Stimulated activated CD8-positive, alpha-beta memory T cell treated with anti-CD3 and anti-CD28 coated beads, Interleukin-7, amount 100 ng/mL, for 24 hours (primary cell): ENCODE data around the gene CDK18.

Source experiments
- DNase-seq: peaks from one replicate; pipeline ENCODE4 v3.0.0-alpha.2; 2020; ENCODE audit warnings: low read depth

Gene CDK18

DNA sequence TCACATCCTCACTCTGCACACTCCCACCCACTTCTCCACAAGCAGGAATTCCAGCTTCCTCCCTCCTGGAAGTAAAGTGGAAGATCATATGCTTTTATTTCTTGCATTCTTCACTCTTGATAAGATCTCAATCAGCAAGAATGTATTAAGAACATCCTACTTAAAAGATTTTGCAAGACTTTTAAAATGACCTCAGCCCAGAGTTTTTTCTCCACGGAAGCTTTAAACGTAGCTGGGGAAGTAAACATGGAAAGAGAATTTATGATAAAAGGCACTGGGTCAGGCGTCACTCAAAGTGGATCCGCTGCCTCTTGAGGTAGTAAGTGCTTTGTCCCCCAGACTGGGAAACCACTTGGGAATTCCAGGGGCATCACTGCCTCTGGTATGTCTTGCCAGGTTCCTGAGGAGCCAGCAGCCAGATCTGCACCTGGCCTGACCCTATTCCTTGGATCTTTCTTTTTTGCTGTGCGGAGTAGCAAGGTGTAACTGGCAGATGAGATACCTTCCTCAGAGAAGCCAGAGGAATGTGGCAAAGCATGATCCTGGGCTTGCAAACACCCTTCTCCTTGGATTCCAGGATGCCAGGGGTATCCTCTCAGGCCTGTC is 33.9 kb downstream of the CDK18 start:
- DNase-seq: no peak

GRCh38 chr1:205541161-205541886 is 36.9 kb downstream of the CDK18 start:
- DNase-seq: no peak

GRCh38 chr1:205542367-205542766 is 37.9 kb downstream of the CDK18 start:
- DNase-seq: no peak

DNA sequence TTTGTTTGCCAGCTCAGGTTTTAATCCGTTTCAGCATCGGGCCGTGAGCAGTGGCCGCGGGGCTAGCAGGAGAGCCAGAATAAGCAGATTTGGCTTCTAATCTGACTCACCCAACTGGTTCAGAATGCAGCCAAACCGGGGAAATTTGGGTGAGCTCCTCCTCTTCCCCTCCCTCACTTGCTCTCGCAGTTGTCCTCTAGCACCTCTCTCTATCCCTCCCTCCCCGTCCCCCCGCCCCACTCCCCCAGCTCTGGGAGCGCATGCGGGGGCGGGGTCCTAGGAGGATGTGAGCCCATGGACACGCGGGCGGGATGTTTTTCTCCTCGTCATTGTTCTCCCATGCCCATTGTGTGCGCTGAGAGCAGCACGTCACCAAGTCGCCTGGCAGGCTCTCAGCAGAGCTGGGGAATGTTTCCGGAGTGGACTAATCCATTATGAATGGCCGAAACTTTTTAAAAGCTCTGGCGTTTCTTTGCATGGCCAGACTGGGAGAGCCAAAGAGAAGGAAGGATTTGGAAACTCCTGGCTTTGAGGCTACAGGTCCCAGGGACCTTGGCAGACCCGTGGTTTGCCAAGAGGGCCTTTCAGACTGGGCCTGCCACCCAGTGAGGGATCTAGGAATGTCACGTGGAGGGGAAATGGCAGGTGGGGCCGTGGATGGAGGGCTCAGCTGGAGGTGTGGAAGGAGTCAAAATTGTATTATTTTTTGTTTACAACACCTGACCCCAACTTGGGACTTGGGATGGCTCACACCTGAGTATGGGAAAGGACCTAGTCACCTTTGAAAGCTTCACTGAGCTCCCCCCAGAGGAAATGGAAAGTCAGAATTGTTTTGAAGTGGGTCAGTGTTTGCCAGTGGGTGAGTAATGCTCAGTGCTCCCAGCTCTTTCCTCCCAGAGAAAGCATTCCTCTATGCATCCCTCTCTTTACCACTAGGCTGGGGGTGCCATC is 39.2 kb downstream of the CDK18 start:
- no peak for DNase-seq

DNA sequence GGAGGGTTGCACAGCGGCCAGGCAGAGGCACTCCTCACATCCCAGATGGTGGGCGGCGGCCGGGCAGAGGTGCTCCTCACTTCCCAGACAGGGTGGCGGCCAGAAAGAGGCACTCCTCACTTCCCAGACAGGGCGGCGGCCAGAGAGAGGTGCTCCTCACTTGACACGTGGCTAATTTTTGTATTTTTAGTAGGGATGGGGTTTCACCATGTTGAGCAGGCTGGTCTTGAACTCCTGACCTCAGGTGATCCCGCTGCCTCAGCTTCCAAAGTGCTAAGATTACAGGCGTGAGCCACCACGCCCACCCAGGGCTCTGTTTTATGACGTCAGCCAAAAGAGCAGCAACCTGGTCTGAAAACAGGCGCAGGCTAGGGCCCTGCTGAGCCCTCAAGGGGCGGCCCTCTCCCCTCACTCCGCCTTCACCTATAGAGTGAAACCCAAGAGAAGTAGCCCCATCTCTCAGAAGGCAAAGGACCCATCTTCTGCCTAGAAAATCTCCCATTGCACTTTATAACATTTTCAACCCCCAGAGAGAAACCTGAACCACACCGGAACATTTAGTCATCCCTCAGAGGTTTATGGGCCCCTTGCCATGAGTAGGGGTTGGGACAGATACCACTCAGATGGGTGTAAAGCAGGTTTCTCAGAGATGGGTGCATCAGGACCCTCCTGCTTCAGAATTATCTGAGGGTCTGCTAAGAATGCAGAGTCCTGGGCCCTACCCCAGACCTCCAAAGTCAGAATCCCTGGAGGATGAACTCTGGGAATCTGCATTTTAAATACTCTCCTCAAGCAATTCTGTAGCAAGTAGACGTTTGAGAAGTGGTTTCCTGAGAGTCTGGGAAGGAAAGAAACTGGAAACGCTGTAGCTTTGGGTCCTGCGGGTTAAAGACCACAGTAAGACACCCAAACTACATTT is 40.8 kb downstream of the CDK18 start:
- DNase-seq: no peak

- no peak for DNase-seq
Observed at GRCh38 chr1:205545991-205546390, 41.5 kb downstream of the CDK18 start.

DNA sequence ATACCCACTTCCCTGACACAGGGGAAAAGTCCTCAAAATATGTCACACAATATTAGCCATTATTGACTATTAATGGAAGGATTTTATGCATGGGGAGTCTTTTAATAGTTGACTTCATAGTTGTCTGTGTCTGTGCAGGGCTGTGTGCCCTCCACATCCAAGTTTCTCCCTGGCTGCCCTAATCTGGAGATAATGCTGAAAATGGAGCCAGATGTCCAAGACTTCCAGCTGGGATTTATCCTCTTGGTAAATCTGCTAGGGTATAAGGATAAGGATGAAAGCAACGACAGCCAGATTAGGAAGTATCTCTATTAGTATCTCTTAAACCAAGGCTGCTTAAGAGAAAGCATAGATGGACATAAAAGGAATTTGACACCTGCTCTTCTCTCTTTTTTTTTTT is 42.1 kb downstream of the CDK18 start:
- no peak for DNase-seq

- DNase-seq: no peak
Observed at GRCh38 chr1:205547936-205548827, 43.7 kb downstream of the CDK18 start.

- DNase-seq: no peak
Observed at GRCh38 chr1:205554026-205554811, 49.8 kb downstream of the CDK18 start.

DNA sequence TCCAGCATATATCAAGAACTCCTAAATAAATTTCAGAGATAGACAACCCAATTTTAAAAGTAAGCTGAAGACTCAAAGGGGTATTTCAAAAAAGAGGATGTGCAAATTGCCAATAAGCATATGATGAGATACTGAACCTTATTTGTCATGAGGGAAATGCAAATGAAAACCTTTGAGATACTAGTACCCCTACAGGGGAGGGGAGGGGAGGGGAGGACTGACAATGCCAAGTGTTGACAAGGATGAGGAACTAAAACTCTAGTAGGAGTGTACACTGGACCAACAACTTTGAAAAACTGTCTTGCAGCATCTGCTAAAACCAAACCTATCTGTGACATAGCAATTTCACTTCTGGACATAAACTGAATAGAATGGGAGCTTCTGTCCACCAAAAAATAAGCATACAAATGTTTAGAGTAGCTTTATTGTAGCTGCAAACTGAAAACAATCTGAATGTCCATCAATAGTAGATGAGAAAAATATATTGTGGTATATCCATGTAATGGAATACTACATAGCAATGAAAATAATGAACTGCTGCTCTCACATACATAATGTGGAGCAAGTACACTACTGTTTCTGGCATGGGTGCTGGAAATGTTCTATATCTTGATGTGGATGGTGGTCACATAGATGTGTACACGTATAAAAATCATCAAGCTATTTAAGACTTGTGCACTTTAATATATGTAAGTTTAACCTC is 57.2 kb downstream of the CDK18 start:
- DNase-seq: no peak

DNA sequence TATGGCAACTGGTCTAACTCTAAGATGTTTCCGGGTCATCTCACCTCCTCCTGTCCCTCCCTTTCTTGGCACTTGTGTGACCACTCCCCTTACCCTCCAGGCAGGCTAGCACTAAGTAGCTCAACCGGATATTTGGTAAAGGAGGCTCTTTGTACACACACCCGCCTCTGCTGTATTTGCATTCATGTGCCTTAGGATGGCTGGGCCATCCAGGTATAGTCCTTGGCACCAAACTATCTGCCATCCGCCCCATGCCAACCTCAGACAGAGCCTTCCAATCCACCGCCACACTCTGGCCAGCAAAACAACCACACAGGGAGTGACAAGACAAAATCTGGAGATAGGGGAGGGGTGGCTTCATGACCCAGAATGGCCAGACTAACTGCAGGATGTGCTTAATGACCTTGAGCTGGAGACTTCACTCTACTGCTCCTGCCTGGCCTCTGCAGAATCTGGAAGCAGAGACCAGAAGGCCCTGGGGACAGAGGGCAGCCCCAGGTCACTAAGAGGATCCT is 59.5 kb downstream of the CDK18 start:
- no peak for DNase-seq

- DNase-seq: no peak
Observed at GRCh38 chr1:205565799-205566198, 61.3 kb downstream of the CDK18 start.

DNA sequence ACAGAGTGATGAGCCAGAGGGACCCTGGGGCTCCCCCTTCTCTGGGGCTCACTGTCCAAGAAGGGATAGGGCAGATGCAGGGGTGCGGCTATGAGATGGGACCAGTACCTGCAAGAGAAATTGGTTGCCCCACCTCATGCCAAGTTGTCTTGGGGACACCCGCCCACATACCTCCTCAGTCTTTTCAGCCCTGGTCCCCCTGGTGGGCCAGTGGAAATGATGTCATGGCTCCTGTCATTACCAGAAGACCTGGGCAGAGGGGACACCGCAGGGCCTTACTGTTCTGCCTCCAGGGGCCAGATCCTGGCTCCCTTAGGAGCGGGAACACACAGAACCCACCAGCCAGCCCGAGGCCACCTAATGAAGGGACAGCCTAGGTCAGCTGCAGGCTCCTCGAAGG is 63.2 kb downstream of the CDK18 start:
- no peak for DNase-seq

DNA sequence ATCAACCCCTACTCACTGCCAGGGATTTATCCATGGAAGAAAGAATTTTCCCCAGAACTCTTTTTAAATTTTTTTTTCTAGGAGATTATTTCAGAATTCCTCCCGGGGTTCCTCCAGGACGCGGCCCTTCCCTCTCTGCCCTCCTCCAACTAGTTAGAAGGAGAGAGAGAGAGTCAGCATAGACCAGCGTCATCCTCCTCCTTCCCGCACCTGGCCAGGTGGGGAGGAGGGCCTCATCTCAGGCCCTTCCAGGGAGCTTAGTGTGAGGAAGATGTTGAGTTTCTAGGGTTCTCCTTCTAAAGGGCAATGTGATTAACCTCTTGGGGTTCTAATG is 63.6 kb downstream of the CDK18 start:
- no peak for DNase-seq

GRCh38 chr1:205568469-205569361 is 64.2 kb downstream of the CDK18 start:
- DNase-seq: no peak

DNA sequence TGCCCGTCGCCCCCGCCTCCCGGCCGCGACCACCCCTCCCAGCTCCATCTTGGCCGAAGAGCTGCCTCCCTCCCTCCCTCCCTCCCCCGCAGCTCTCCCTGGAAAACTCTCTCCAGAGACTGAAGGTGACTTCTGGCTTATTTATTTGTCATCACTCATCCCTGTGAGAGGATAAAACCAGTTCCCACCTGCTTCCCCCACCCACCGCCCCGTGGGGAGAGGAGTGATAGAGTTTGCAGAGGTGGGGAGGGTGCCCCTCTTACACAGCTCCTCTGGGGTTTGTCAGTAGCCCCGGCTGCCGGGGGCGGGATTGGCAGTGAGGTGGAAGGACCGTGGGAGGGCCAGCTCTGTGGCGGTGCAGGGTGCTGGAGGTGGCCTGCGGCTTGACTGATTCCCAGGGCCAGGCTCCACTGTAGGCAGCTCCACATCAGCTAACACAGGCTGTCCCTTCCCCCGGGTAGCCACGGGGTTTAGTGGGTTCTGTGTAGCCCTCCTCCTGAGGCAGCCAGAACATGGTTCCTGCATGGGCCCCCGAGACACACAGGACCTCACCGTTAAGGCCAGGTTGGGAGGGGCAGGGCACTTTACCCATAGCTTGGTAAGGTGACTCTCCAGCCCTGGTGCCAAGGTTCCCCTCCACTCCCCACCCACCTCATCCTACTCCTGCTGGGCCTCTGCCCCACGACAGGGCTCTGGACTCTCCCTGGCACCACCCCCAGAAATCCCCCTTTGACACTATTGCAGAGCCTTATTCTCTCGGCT is 65.1 kb downstream of the CDK18 start:
- DNase-seq: no peak

- no peak for DNase-seq
Observed at GRCh38 chr1:205570173-205570501, 65.7 kb downstream of the CDK18 start.
